Measurements from ENCODE around the gene CALY.
"Not testable (repeated sequence)": the region's sequence is repeated elsewhere in the genome, so short reads cannot be mapped to it uniquely, and the experiment has no call there.

The CALY gene

DNA sequence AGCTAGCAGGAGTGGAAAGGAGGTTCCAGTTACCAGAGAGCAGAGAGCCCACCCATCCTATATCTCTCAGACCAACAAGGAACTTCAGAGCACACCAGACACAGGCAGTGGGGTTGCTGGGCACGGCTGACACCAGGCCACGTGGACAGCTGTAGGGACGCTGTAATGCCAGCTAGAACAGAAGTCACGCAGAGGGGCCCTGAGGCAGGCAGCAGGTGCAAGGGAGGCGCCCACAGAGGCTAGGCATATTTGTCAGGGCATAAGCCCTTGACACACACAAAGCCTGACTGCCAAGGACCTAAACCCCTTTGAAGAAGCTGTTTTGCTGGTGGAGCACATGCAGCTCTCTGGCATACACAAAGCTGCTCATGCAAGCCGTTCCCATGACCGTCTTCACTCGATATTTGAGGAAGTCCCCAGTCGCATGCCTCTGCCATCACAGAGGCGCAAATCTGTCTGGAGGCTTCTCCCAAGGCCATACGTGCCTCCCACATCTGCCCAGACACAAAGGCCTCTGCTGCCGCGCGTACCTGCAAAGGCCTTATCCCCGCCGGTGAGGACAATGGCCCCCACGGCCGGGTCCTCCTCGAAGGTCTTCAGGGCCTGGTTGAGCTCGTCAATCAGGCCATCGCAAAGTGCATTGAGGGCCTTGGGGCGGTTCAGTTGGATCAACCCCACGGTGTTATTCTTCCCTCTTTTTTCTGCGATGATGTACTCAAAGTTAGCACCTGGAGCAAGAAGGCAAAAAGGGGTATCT is 33.5 kb upstream of the CALY start:
- Histone ChIP-seq H3K9ac (peak overlapping the region in 5 of 11 experiments; percentile 18 to 36 (median 19); a peak in 6 of 22 replicates), H3K4me2 (no peak overlapping the region), H3K27ac (no peak overlapping the region), H3K9me3 (replicated peaks in 1 of 11) (no peaks in the 10 kb centered on the region), H3K4me3 (no peak overlapping the region), H3K4me1 (peaks cover 20 to 29% (median 24%) of the 10 kb centered on the region in 10 experiments), H4K20me1 (peaks cover 0 to 37% (median 6%) of the 10 kb centered on the region in 11 experiments; a peak in 11 of 22 replicates), H3K27me3 (no peaks in the 10 kb centered on the region), H3K36me3 (peaks cover 49 to 62% (median 55%) of the 10 kb centered on the region in 11 experiments)
- no peak for TF ChIP-seq Cebpa-rat (IDR thresholded peaks at IDR 0.05)

GRCh38 chr10:133368153-133368552 is 31.5 kb upstream of the CALY start:
- H3K36me3 ChIP-seq, result peaks cover 64 to 83% (median 73%) of the 10 kb centered on the region in 11 experiments
- TF ChIP-seq Cebpa-rat (IDR thresholded peaks at IDR 0.05), result no peak
- H3K27me3 ChIP-seq, result no peaks in the 10 kb centered on the region
- H3K9me3 ChIP-seq (replicated peaks in 1 of 11), result no peaks in the 10 kb centered on the region
- no peak overlapping the region for H3K4me2 ChIP-seq
- no peak overlapping the region; a peak in 1 of 22 replicates for H3K27ac ChIP-seq
- peak overlapping the region in 6 of 11 experiments; percentile 13 to 47 (median 21); a peak in 8 of 22 replicates for H3K9ac ChIP-seq
- peaks cover 10 to 13% (median 13%) of the 10 kb centered on the region in 10 experiments for H3K4me1 ChIP-seq
- H3K4me3 ChIP-seq, result no peak overlapping the region
- H4K20me1 ChIP-seq, result peaks cover 0 to 37% (median 6%) of the 10 kb centered on the region in 11 experiments; a peak in 11 of 22 replicates

GRCh38 chr10:133367461-133367860 is 30.8 kb upstream of the CALY start:
- not testable (repeated sequence) for H3K27me3 ChIP-seq, H3K9ac ChIP-seq
- peaks cover 71 to 90% (median 80%) of the 10 kb centered on the region in 11 experiments for H3K36me3 ChIP-seq

GRCh38 chr10:133366751-133367150 is 30.1 kb upstream of the CALY start:
- Histone ChIP-seq H3K9me3 (replicated peaks in 1 of 11) (no peaks in the 10 kb centered on the region), H3K4me3 (no peak overlapping the region), H3K4me1 (peaks cover 15 to 19% (median 17%) of the 10 kb centered on the region in 10 experiments), H4K20me1 (peaks cover 0 to 37% (median 0%) of the 10 kb centered on the region in 11 experiments; a peak in 9 of 22 replicates), H3K36me3 (peaks cover 73 to 92% (median 85%) of the 10 kb centered on the region in 11 experiments), H3K4me2 (no peak overlapping the region), H3K27ac (no peak overlapping the region), H3K27me3 (no peaks in the 10 kb centered on the region), H3K9ac (peak overlapping the region in 2 of 11 experiments; percentile 9 to 17; a peak in 1 of 22 replicates)
- TF ChIP-seq Cebpa-rat (IDR thresholded peaks at IDR 0.05), result no peak

More at GRCh38 chr10:133367461-133367860, 30.8 kb upstream of the CALY start:
- Histone ChIP-seq H4K20me1 (peaks cover 0 to 37% (median 6%) of the 10 kb centered on the region in 11 experiments; a peak in 11 of 22 replicates), H3K4me1 (peaks cover 15 to 19% (median 17%) of the 10 kb centered on the region in 10 experiments)
- H3K4me3 ChIP-seq; H3K27ac ChIP-seq; H3K4me2 ChIP-seq; H3K9me3 ChIP-seq (replicated peaks in 1 of 11): not testable (repeated sequence)

- no peak for TF ChIP-seq Cebpa-rat (IDR thresholded peaks at IDR 0.05)
- Histone ChIP-seq H3K9ac (peak overlapping the region in 5 of 11 experiments; percentile 4 to 24 (median 9); a peak in 2 of 22 replicates), H3K4me3 (no peak overlapping the region), H3K36me3 (peaks cover 73 to 87% (median 81%) of the 10 kb centered on the region in 11 experiments), H3K9me3 (replicated peaks in 1 of 11) (no peaks in the 10 kb centered on the region), H3K4me2 (no peak overlapping the region), H3K27ac (no peak overlapping the region), H3K4me1 (peaks cover 18 to 20% (median 19%) of the 10 kb centered on the region in 10 experiments), H4K20me1 (peaks cover 0 to 33% (median 0%) of the 10 kb centered on the region in 11 experiments; a peak in 8 of 22 replicates), H3K27me3 (no peaks in the 10 kb centered on the region)
Observed at GRCh38 chr10:133366130-133366478, 29.4 kb upstream of the CALY start.

DNA sequence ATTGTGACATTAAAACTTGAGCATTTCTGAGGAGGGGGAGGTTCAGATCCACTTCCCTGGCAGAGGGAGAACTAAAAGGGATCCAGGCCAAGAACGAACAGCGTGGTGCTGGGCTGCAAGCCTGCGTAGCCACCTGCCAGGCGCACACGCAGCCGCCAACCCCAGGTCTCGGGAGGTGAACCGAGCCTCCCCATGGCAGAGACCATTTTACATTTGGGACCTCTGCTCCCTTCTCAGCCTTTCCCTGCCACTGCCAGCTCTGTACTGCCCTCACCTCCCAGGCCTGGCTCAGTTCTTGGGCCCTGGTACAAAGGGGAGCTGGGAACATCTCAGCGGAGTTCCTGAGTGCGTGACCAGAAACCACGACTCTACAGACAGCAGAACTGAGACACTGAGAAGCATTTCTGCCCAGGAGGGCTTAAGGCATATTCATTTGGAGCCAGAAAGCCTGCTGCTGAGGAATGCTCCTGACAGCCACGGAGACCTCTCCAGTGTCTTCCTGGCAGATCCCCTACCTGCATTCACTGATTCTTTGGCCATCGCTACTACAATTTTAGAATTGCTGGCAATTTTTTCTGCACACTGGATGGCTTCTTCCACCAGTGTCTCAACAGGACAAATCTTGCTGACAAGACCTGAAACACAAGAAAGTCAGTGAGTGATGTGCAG is 28.9 kb upstream of the CALY start:
- Histone ChIP-seq H3K9me3 (replicated peaks in 1 of 11) (no peaks in the 10 kb centered on the region), H3K27ac (no peak overlapping the region), H4K20me1 (peaks cover 0 to 32% (median 0%) of the 10 kb centered on the region in 11 experiments; a peak in 6 of 22 replicates), H3K4me3 (no peak overlapping the region), H3K4me2 (no peak overlapping the region), H3K27me3 (no peaks in the 10 kb centered on the region), H3K36me3 (peaks cover 70 to 82% (median 79%) of the 10 kb centered on the region in 11 experiments), H3K4me1 (peaks cover 21 to 24% (median 23%) of the 10 kb centered on the region in 10 experiments), H3K9ac (peak overlapping the region in 6 of 11 experiments; percentile 4 to 46 (median 16); a peak in 5 of 22 replicates)
- no peak for TF ChIP-seq Cebpa-rat (IDR thresholded peaks at IDR 0.05)

DNA sequence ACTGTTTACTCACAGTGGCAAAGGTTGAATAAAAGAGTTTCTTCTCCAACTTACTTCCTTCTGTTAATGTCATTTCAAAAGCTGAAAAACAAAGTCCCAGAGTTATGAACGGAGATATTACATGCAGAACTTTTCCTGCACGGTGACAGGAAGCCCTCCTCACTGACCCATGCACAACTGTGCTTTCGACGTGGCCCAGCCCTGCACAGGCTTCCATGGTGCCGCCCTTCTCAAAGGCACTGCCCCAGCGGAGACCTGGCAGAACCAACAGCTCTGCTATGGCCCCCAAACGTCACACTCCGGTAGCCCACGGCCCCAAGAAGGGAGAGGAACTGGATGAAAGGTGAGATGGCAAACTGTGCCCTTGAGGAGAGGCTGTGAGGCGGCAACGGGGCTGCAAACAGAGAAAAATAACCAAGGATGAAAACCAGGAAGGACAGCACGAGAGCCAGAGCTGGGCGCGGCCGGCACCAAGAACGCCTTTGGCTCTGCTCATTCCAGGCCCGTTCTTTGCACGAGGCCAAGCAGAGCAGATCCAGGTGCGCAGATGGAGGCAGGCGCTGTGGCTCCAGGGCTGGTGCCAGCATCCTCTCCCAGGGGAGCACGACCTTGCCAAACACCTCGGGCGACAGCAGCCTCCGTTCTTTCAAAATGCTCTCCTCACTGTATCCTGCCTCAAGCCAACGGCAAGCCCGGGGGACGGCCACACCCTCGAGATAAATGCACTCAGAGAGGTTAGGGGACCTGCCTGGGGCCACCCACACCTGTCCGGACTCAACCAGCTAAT is 28.1 kb upstream of the CALY start:
- H3K27ac ChIP-seq, result no peak overlapping the region
- peaks cover 21 to 24% (median 23%) of the 10 kb centered on the region in 10 experiments for H3K4me1 ChIP-seq
- no peak overlapping the region for H3K4me2 ChIP-seq
- H4K20me1 ChIP-seq, result peaks cover 0 to 25% (median 0%) of the 10 kb centered on the region in 11 experiments; a peak in 4 of 22 replicates
- no peaks in the 10 kb centered on the region for H3K9me3 ChIP-seq (replicated peaks in 1 of 11)
- H3K4me3 ChIP-seq, result no peak overlapping the region
- H3K27me3 ChIP-seq, result no peaks in the 10 kb centered on the region
- H3K36me3 ChIP-seq, result peaks cover 63 to 74% (median 71%) of the 10 kb centered on the region in 11 experiments
- TF ChIP-seq Cebpa-rat (IDR thresholded peaks at IDR 0.05), result no peak
- H3K9ac ChIP-seq, result peak overlapping the region in 3 of 11 experiments; percentile 17 to 46 (median 24); a peak in 3 of 22 replicates

DNA sequence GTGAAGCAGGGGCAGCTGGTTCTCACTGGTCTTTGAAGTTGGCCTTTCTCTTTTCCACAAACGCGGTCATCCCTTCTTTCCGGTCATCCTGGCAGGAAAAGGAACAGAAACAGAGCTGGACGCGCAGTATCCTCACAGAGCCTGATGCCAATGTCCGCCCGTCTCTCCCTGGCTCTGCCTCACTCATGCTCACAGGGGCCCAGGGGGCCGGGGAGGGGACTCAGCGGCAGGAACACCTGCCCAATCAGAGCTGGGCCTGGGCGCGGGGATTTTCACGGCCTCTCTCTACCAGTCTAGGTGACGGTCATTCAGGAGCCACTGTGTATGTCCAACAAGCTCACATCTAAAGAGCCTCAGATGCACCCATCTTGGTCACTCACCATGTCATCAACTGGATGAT is 26.1 kb upstream of the CALY start:
- peak overlapping the region in 4 of 11 experiments; percentile 10 to 47 (median 32); a peak in 4 of 22 replicates for H3K9ac ChIP-seq
- TF ChIP-seq Cebpa-rat (IDR thresholded peaks at IDR 0.05), result no peak
- H3K27ac ChIP-seq, result 0 out of 22 replicates have a peak overlapping the region, but pooled peaks of 2 of the 11 experiments have one; percentile 15 to 50
- H3K27me3 ChIP-seq, result no peaks in the 10 kb centered on the region
- H3K4me1 ChIP-seq, result peaks cover 21 to 24% (median 23%) of the 10 kb centered on the region in 10 experiments
- H3K4me3 ChIP-seq, result no peak overlapping the region
- H3K4me2 ChIP-seq, result peak overlapping the region in 10 of 11 experiments; percentile 54 to 77 (median 62); a peak in 13 of 22 replicates
- peaks cover 43 to 54% (median 51%) of the 10 kb centered on the region in 11 experiments for H3K36me3 ChIP-seq
- peaks cover 0 to 8% (median 0%) of the 10 kb centered on the region in 11 experiments; a peak in 2 of 22 replicates for H4K20me1 ChIP-seq
- no peaks in the 10 kb centered on the region for H3K9me3 ChIP-seq (replicated peaks in 1 of 11)

All from BLaER1 treated with 17β-estradiol and CSF1 and Interleukin-3, amounts not matched to agents 10 nM and 100 nM (cell line).